ENCODE results near the gene HAO2. TPM values are rescaled to one million over a fixed set of nuclear protein-coding genes. Genes with fewer than 3 reads are reported as not detected.

Gene HAO2
- total RNA-seq, 1 donor from 2014 or later: 0.23 TPM

DNA sequence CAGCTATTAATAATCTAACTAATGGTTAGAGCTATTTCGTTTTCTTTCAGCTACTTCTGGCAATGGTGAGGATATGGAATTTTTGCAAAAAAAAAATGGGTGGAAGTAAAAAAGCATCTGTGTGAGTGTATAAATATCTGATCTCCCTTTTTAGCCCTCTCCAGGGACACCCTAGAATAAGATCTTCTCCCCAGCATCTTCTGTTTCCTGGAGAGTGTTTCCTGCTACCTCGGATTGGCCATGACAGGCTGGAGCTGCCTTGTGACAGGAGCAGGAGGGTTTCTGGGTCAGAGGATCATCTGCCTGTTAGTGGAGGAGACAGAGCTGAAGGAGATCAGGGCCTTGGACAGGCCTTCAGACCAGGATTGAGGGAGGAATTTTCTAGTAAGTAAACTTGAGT lies 70.2 kb downstream of the HAO2 start:
- DNase-seq (ENCODE audit: low spot score): no peak

DNA sequence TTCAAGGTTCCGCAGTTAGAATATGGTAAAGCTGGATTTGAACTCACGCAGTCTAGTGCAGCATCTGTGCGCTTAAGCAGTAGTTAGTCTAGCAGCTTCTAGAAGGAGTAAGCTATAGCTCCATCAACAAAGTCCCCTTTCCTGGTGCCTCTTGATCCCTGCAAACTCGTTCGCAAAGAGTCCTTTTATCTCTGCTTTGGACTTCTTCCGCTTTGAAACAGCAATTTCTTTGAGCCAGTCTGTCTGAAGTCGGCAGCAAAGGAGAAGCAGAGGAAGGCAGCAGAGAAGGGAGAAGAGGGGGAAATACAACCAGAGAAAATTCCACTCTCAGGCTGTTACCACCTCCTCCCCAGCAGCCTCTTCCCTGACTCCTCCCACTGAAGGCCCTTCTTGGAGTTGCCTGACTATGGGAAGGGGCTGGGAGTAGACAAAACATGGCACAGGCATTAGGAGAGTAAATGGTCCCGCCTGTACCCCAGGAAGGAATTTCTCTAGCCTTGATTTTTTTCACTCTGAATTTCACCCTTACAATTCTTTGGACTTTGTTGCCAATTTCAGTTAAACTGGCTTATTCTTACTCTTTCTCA lies 72.2 kb downstream of the HAO2 start:
- DNase-seq (ENCODE audit: low spot score): no peak

DNA sequence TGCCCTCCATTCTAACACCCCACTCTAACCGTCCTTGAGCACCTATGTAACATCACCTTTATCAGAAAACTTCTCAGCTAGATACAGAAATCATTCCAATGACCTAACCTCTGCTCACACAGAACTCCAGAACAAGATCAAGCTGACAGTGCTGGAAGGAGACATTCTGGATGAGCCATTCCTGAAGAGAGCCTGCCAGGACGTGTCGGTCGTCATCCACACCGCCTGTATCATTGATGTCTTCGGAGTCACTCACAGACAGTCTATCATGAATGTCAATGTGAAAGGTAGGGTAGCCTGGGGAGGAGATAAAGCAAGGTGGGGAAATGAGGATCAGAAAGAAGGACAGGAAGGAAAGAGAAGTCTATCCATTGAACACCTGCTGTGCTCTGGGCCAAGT lies 74.2 kb downstream of the HAO2 start:
- no peak for DNase-seq (ENCODE audit: low spot score)

Other genes starting within 250 kb of the HAO2 start
- gene WARS2, start 228.1 kb upstream of the HAO2 start, total RNA-seq: 18.7 TPM
- gene HSD3B2, start 46.4 kb downstream of the HAO2 start, total RNA-seq: not detected
- gene HSD3B1, start 138.4 kb downstream of the HAO2 start, total RNA-seq: 0.75 TPM